ENCODE results near the gene HSCB.
"Not testable (repeated sequence)": the region's sequence is repeated elsewhere in the genome, so short reads cannot be mapped to it uniquely, and the experiment has no call there.

HSCB gene

DNA sequence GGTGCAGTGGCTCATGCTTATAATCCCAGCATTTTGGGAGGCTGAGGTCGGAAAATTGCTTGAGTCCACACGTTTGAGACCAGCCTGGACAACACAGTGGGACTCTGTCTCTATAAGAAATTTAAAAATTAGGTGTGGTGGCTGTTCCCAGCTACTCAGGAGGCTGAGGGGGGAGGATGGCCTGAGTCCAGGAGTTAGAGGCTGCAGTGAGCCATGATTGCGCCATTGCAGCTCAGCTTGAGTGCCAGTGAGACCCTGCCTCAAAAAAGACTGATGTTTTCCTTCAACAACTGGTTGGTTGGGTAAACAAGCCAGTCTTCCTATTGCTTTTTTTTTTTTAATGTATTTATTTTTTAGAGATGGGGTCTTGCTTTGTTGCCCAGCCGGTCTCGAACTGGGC, 49.3 kb downstream of the HSCB start:
- DNase-seq (ENCODE audit: low read depth, low spot score) = no peak

DNA sequence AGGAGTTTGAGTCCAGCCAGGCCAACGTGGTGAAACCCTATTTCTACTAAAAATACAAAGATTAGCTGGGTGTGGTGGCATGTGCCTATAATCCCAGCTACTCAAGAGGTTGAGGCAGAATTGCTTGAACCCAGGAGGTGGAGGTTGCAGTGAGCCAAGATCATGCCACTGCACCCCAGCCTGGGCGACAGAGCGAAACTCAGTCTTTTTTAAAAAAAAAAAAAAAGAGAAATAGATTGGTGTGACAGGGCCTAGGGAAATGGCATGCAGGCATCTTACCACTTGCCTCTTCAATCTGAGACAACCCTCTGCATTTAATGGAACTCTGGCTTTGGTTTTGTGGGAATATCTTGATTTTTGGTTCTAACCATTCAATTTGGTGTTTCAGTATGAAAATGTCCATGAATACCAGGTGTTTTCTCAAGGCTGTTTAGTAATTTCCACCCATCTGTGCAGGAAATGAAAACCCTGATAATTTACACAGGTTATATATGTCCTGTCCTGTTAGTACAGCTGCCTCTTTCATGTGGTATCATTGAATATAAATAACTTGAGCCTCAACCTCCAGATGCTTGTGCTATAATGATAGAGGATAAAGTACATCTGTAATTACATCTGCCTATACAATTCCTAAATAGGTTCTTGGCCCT, 50.1 kb downstream of the HSCB start:
- no peak for DNase-seq (ENCODE audit: low read depth, low spot score)

DNA sequence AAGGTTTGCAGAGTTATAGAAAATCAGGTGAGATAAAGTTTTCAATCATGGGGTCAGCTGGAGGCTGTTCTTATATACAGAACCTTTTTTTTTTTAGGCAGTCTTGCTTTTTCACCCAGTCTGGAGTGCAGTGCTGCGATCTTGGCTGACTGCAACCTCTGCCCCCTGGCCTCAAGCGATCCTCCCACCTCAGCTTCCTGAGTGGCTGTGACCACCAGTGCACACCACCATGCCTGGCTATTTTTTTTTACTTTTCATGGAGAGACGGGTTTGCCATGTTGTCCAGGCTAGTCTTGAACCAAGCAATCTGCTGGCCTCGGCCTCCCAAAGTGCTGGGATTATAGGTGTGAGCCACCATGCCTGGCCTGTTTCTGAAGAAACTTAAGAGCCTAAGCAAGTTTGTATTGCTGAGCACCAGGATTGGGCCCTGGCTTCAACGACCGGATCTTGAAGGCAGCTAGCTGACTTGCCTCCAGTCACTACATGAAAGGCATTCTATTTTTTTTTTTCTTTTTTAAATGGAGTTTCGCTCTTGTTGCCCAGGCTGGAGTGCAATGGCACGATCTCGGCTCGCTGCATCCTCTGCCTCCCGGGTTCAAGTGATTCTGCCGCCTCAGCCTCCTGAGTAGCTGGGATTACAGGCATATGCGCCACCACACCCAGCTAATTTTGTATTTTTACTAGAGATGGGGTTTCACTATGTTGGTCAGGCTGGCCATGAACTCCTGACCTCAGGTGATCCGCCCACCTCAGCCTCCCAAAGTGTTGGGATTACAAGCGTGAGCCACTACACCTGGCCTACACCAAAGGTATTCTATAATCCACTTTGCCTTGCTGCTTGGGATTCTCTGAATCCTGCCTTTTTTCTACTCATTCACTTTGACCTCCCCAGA, 50.9 kb downstream of the HSCB start:
- DNase-seq (ENCODE audit: low read depth, low spot score) = no peak

DNA sequence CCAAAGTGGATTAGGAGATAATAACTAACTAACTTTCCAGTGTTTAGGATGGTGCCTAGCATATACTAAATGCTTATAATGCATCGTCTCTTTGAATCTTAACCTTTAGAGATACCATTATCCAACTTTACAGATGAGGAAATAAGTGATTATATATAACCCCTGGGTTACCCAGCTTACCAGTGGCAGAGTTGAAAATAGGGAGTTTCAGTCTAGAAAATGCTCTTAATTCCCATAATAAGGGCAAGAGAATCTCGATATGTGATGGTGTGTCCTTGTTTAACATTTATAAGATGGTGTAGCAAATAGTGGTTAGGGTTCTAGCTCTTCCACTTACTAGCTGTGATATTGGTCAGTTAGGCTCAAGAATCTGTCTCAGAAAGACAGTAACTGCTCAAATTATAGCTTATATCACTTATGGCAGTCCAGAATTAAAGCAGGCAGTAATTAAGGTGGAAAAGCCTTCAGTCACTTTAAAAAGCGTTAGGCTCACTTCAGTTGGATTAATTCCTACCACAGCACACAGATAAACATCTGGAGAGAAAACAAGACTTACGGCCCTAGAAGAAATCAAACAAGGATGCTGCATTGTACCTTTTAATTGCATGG, 52.2 kb downstream of the HSCB start:
- DNase-seq (ENCODE audit: low read depth, low spot score) = no peak

DNA sequence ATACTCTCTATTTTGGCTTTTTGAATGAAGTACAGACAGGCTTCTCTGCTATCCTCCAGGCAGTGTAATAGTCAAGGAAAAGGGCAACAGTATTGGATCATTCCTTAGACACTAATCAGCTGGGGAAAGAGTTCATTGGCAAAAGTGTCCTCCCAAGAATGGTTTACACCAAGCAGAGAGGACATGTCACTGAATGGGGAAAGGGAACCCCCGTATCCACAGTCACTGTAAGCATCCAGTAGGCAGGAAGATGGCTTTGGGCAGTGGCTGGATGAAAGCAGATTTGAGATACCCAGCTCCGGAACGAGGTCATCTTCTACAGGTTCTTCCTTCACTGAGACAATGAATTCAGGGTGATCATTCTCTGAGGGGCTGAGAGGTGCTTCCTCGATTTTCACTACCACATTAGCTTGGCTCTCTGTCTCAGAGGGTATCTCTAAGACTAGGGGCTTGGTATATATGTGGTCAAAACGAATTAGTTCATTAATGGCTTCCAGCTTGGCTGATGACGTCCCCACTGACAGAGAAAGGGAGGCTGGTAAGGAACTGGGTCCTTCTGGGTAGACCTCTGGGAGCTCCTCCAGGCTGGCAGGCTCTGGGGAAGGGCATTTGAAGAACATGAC, 53.3 kb downstream of the HSCB start:
- DNase-seq (ENCODE audit: low read depth, low spot score) = no peak

DNA sequence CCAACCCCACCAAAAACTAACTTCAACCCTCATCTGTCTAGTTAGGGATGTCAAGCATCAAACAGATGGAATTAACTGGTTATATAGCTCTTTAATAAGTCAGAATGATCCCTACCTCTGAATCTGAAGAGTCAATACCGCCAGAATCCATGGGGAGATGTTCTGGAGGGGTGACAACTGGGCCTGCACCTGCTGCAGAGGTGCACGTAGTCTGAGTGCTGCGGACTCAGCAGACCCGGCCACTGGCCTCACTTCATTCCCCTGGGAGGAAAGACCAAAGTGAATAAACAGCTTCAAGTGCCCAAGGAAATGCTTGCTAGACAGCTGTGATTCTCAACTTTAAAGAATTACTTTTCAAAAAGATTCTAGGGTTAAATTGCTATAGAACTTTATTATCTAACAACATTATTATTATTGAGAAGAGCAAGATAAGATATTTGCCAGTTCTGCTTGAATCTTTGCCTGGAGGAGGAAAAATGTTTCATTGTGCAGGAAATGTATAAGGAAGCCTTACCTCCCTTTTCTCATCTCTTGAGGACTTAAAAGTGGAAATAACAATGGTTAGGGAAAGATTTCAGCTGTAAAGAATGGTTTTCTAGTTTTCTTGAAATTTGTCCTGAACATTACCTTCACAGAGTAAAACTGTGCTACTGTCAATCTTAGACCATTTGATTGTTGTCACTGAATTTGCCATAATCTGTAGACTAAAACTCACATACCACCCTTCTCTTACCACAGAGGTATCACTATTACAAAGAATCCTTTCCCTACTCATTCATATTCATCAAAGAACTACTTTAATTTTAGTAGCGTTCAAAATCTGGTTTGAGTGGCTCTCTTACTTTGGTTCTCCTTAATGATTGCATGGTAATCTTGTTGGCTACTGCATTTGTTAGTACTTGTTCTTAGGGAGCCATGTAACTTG, 54.4 kb downstream of the HSCB start:
- no peak for DNase-seq (ENCODE audit: low read depth, low spot score)

DNA sequence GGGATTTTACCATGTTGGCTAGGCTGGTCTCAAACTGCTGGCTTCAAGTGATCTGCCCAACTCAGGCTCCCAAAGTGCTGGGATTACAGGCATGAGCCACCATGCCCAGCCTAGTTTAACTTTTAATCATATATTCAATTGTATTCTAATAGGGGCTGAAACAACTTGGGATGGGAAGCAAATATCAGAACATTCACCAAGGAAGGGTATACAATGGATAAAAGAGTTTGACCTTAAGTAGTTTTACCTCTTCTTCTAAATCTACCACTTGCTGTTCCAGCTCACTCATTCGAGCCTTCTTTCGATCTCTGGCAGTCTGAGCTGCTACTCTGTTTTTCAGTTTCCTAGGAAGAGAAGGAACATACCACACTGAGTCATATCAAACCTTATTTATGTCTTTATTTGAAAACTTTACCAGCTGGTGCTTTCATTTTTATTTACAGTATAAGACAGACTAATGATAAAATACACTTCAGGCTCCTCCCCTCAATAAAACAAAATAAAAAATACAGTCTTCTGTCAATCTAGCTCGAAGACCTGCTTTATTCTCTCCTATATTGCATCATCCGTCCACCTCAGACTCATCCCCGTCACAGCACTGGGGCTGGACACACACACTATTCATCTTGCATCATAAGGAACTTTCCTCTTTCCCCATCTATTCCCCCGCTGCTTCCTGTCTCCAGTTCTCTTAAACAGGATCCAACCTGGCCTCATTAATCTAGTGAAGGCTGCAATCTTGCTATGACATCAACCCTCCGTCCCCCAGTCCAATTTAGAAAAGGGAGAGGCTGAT, 57.2 kb downstream of the HSCB start:
- DNase-seq (ENCODE audit: low read depth, low spot score) = no peak

DNA sequence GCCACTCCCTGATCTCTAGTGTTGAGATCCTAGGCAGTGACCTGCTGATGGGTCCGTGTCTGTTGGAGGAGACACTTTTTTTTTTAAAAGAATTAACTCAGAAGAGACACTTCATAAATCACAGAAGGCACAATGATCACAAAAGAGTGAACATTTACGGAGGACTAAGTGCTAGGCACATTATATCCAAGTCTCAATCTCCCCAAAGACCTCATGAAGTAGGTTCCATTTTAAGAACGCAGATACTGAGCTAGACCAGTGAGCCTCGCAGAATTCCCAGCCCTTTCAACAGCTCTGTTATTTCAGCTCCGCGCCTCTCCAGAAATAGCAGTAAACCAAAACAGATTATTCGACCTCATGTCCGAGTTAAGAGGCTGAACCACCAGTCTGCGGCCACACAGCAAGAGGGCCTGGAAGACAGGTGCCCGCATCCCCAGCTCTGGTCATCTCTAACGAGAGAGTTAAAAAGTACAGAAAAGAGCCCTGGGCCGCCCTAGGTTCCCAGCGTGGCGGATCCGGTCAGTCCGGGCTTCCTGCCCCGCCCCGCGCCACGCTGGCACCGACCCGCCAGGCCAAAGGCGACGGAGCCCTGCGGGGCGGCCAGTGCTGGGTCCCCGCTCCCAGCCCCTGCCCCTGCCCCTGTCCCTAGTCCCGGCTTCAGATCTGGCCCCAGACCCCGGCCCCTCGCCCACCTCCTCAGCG, 57.9 kb downstream of the HSCB start:
- DNase-seq (ENCODE audit: low read depth, low spot score) = no peak

DNA sequence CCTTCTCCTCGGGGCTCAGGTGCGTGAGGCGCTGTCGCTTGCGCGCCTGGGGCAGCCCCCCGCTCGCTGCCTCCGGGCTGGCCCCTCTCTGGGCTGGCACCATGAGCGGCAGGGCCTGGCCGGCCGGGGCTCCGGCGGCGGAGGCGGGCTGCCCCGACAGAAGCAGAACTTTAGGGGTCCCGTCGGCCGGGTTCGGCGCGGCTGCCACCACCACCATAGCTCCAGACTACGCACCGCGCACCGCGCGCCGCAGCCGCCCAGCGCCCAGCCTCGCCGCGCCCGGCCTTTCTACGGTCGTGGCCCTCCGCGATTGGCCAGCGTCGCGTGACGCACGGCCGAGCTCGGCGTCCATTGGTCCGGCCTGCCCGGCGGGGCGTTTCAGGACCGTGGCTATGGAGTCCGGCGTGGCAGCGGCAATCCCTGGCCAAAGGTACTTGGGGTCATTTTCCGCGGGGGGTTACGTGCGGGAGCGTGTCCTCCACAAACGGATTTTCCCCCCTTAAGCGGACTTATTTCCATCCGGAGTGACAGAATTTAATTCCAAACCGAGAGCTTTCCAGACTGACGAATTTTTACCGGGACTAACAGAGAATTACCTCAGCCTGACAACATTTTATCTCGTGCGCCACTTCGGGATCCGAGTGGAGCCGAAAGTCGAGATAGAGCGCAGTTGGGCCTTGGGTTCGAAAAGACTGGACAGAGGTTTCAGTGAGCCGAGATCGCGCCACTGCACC, 58.6 kb downstream of the HSCB start, which contains the start of gene XBP1:
Gene XBP1, minus strand, starts transcription at position 262 of the 734 bp plus-strand sequence.
- peak; percentile 72 for DNase-seq (ENCODE audit: low read depth, low spot score)

DNA sequence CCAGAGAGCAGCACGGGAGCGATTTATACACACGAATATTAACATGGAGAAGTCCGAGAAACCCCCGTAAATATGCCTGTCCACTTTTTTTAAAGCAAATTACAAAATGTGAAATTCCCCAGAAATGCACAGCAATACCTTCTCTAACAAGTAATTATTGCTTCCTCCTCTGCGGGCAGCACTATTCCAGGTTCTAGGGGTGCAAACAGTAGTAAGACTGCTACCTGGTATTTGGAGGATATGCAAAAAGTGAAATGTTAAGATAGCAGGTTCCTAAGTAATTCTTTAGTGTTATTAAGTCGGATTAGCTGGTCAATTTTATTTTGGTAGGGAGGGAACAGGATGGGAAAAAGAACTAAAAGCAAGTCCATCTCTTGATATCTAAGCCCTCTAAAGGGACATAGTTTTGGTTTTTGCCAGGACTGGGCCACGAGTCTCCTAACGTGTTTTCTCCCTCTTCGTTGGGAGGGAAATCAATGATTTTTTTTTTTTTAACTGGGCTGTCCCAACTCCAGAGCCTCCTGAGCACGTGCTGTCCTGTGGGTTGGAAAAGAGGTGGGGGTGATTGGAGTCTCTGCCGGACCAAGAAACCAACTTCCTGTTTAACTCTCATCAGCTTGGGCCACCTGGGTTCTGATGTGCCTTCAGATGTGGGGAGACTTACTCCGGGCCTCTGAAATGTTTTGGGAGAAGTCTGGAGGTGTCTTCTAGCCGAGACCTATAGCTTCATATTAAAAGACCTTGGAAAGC, 60.2 kb downstream of the HSCB start:
- no peak for DNase-seq (ENCODE audit: low read depth, low spot score)

DNA sequence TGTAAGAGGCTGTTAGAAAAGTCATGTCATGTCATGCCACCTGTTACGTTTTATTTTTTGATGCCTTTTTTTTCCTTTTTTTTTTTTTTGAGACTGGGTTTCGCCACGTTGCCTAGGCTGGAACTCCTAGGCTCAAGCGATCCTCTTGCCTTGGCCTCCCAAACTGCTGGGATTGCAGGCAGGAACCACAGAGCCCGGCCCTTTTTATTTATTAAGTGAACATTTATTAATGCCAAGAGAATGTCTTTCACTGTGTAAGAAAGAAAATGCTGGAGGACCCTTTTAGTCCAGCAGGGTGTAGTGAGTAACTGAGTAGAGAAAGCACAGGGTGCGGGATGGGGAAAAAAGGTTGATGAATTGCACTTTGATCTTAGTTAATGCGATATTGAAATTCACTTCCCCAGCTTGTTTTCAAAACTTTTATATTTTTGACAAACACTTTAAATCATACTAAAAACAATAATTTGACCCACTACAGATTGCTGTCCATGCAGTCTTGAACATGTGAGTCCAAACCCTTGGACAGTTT, 60.8 kb downstream of the HSCB start:
- no peak for DNase-seq (ENCODE audit: low read depth, low spot score)

DNA sequence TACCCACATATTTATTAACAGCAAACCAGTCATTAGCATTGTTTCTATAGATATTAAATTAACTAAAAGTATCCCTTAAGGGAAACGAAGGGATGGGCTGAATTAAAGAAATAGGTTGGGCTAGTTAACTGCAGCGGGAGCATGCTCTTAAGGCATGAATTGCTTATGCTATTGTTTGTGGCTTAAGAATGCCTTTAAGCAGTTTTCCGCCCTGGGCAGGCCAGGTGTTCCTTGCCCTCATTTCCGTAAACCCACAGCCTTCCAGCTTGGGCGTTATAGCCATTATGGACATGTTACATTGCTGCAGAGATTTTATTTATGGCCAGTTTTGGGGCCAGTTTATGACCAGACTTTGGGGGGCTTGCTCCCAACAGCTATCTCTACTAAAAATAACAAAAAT, 63.6 kb downstream of the HSCB start:
- not testable (repeated sequence) for DNase-seq (ENCODE audit: low read depth, low spot score)

Data from activated naive CD8-positive, alpha-beta T cell treated with anti-CD3 and anti-CD28 coated beads, Interleukin-2, amount 50 U/mL, for 16 hours (primary cell).